Measurements from ENCODE around the gene SH3RF3.

DNA sequence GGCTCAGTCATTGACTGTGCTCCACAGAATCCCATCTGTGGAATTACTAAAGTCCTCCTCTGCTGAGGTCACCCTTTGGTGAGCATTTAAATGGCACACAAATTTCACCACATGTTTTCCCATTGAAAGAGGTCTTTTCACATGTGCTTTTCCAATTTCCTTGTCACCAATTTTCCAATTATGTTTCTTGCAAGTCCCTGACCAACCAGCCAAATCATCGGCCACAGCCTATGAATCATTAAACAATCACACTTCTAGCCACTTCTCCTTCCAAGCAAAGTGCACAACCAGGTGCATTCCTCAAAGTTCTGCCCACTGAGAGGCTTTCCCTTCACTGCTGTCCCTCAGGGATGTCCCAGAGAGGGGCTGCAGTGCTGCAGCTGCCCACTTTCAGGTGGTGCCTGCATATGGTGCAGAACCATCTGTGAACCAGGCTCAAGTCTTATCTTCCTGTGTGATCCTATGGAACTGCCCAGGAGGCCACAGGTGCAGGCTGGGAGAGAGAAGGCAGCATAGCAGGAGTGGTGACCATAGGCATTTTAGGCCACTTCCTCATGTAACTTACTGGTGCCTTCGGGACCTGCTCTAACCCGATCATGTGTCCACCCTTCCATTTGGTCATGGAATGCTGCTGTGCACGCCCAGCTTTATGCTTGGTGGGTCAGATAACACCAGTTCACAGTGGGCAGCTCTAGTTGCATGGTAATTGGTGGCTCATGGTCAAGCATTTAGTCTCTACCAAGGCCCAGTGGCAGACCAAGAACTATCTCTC, 331.7 kb downstream of the SH3RF3 start:
- TF ChIP-seq, protein P1, sequence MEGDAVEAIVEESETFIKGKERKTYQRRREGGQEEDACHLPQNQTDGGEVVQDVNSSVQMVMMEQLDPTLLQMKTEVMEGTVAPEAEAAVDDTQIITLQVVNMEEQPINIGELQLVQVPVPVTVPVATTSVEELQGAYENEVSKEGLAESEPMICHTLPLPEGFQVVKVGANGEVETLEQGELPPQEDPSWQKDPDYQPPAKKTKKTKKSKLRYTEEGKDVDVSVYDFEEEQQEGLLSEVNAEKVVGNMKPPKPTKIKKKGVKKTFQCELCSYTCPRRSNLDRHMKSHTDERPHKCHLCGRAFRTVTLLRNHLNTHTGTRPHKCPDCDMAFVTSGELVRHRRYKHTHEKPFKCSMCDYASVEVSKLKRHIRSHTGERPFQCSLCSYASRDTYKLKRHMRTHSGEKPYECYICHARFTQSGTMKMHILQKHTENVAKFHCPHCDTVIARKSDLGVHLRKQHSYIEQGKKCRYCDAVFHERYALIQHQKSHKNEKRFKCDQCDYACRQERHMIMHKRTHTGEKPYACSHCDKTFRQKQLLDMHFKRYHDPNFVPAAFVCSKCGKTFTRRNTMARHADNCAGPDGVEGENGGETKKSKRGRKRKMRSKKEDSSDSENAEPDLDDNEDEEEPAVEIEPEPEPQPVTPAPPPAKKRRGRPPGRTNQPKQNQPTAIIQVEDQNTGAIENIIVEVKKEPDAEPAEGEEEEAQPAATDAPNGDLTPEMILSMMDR (IDR thresholded peaks at IDR 0.05): no peak
- TF ChIP-seq EZH2 (IDR thresholded peaks at IDR 0.05) (no peak), EZH2phosphoT487 (IDR thresholded peaks at IDR 0.05) (no peak)
